Superior temporal gyrus (tissue), 1 donor: ENCODE results near the gene GPNMB.
"Not testable (repeated sequence)": the region's sequence is repeated elsewhere in the genome, so short reads cannot be mapped to it uniquely, and the experiment has no call there.

Source experiments
- DNase-seq: peaks from one replicate; pipeline ENCODE4 v3.0.0-alpha.2; 2016; ENCODE audit errors: extremely low spot score

The GPNMB gene

GRCh38 chr7:23299770-23300300 lies 53.3 kb downstream of the GPNMB start:
- no peak for DNase-seq

- no peak for DNase-seq
Measured at GRCh38 chr7:23306936-23307521, 60.5 kb downstream of the GPNMB start.

GRCh38 chr7:23308754-23309153 lies 62.2 kb downstream of the GPNMB start:
- DNase-seq, result no peak

- DNase-seq, result not testable (repeated sequence)
Measured at GRCh38 chr7:23312141-23312540, 65.6 kb downstream of the GPNMB start.

- no peak for DNase-seq
Measured at GRCh38 chr7:23315366-23315765, 68.8 kb downstream of the GPNMB start.
